B cell (primary cell): Measurements from ENCODE around the gene PRLR. TPM values are rescaled to one million over a fixed set of nuclear protein-coding genes. Genes with fewer than 3 reads are reported as not detected.

Source experiments
- ATAC-seq: fragments of 200-7000 bp; cut with Tn5 transposase; one replicate; pipeline ENCODE4 v1.10.0; 2021; ENCODE audit warnings: low read depth, mild to moderate bottlenecking, moderate number of reproducible peaks, moderate library complexity
- CTCF ChIA-PET: fragments of 350-600 bp; sonication (Branson Sonifier 250); formaldehyde crosslinking; loops from one replicate; lab custom pipeline; 2021; ENCODE audit warnings: antibody characterized with exemption, inconsistent platforms; lab: Charles Lee
- POLR2A ChIA-PET: fragments of 350-600 bp; sonication (Branson Sonifier 250); formaldehyde crosslinking; loops from one replicate; lab custom pipeline; 2021; ENCODE audit warnings: antibody characterized with exemption; lab: Charles Lee
- DNase-seq: peaks from one replicate; pipeline ENCODE4 v3.0.0; 2013
- H2AFZ ChIP-seq: 2 replicates; pipeline ENCODE4 v1.6.1; 2012; ENCODE audit warnings: mild to moderate bottlenecking, low read depth, low read length; ENCODE audit not compliant: insufficient read depth, poor library complexity, severe bottlenecking
- H3K27ac ChIP-seq, 2 donors: 1 replicate in 1 of 2; 2 replicates in 1 of 2; pipeline ENCODE4 v1.5.1; 2012 to 2013; ENCODE audit warnings: low read length in 2 of 2, mild to moderate bottlenecking in 2 of 2, moderate library complexity in 1 of 2
- H3K27me3 ChIP-seq, 4 experiments: fragments of 200-600 bp in 1 of 4; sonication (generic) in 1 of 4; replicated peaks in 1 of 4; 1 replicate in 2 of 4; 2 replicates in 2 of 4; pipeline versions ENCODE4 v1.6.1 to v1.7.0; 2013 to 2016; ENCODE audit warnings: low read length in 3 of 4, mild to moderate bottlenecking in 2 of 4, mixed read lengths in 1 of 4, moderate library complexity in 1 of 4; ENCODE audit not compliant: insufficient read depth in 4 of 4, control insufficient read depth in 3 of 4; ENCODE audit errors: control extremely low read depth in 1 of 4
- H3K36me3 ChIP-seq, 2 experiments: replicated peaks in 1 of 2; 1 replicate in 1 of 2; 2 replicates in 1 of 2; pipeline versions ENCODE4 v1.6.1 to v1.7.1; 2013; ENCODE audit warnings: low read length in 1 of 2; ENCODE audit not compliant: insufficient read depth in 2 of 2, control insufficient read depth in 1 of 2; ENCODE audit errors: control extremely low read depth in 1 of 2, extremely low read depth in 1 of 2
- H3K4me1 ChIP-seq, 2 donors: fragments of 200-600 bp in 1 of 2; sonication (generic) in 1 of 2; 1 replicate in 1 of 2; 2 replicates in 1 of 2; pipeline versions ENCODE4 v1.5.1 to v1.6.1; 2013 to 2017; ENCODE audit warnings: low read length in 2 of 2; ENCODE audit not compliant: control insufficient read depth in 2 of 2, insufficient read depth in 2 of 2
- H3K4me2 ChIP-seq: replicated peaks from 2 replicates; pipeline ENCODE3; 2012; ENCODE audit warnings: mild to moderate bottlenecking, low read depth, low read length; ENCODE audit not compliant: poor library complexity, severe bottlenecking
- H3K4me3 ChIP-seq, 5 experiments: fragments of 200-600 bp in 1 of 5; sonication (generic) in 1 of 5; 1 replicate in 3 of 5; 2 replicates in 2 of 5; pipeline versions ENCODE4 v1.5.1 to v1.7.0; 2011 to 2016; ENCODE audit warnings: low read length in 4 of 5, mild to moderate bottlenecking in 4 of 5, low read depth in 2 of 5, control low read depth in 1 of 5, moderate library complexity in 1 of 5; ENCODE audit not compliant: insufficient read depth in 1 of 5; ENCODE audit errors: control extremely low read depth in 1 of 5, extremely low read depth in 1 of 5
- H3K79me2 ChIP-seq: fragments of 200-600 bp; sonication (generic); one replicate; pipeline ENCODE4 v1.6.0; 2016; ENCODE audit warnings: low read length; ENCODE audit not compliant: control insufficient read depth, insufficient read depth
- H3K9ac ChIP-seq: fragments of 200-600 bp; sonication (generic); 2 replicates; pipeline ENCODE4 v1.6.1; 2017; ENCODE audit warnings: mild to moderate bottlenecking, low read length, moderate library complexity
- H3K9me3 ChIP-seq, 3 donors: one replicate each; pipeline versions ENCODE4 v1.6.1 to v1.7.1; 2013; ENCODE audit warnings: low read length in 2 of 3; ENCODE audit not compliant: control insufficient read depth in 2 of 3, insufficient read depth in 1 of 3; ENCODE audit errors: control extremely low read depth in 1 of 3
- H4K20me1 ChIP-seq: 2 replicates; pipeline ENCODE4 v1.6.0; 2012; ENCODE audit warnings: mild to moderate bottlenecking, low read length; ENCODE audit not compliant: insufficient read depth, control insufficient read depth, poor library complexity, severe bottlenecking
- H3K27ac Mint-ChIP-seq: one replicate; pipeline ENCODE4 v1.8.0; 2021; ENCODE audit warnings: mixed read lengths
- H3K27me3 Mint-ChIP-seq: one replicate; pipeline ENCODE4 v1.8.0; 2021; ENCODE audit warnings: mixed read lengths
- H3K4me1 Mint-ChIP-seq: one replicate; pipeline ENCODE4 v1.8.0; 2021; ENCODE audit warnings: mixed read lengths
- H3K4me3 Mint-ChIP-seq: one replicate; pipeline ENCODE4 v1.8.0; 2021; ENCODE audit warnings: mixed read lengths
- H3K9me3 Mint-ChIP-seq: one replicate; pipeline ENCODE4 v1.8.0; 2022; ENCODE audit warnings: mixed read lengths; ENCODE audit not compliant: insufficient read depth
- CTCF ChIP-seq: fragments of 200-600 bp; IDR thresholded peaks from one replicate; pipeline ENCODE4 v1.8.0; 2022; ENCODE audit warnings: antibody characterized with exemption, mild to moderate bottlenecking
- EZH2 ChIP-seq: IDR thresholded peaks from 2 replicates; pipeline ENCODE4 v1.6.1; 2012; ENCODE audit warnings: borderline replicate concordance, low read depth, mild to moderate bottlenecking, moderate library complexity, low read length; ENCODE audit not compliant: insufficient read depth, poor library complexity, severe bottlenecking
- WGBS: methylation state at CpG from one replicate; pipeline ENCODE4 v1.1.5; 2013; ENCODE audit warnings: missing lambda C conversion rate; ENCODE audit not compliant: insufficient coverage; 5-methylcytosine and 5-hydroxymethylcytosine counted together
- intact Hi-C: fragments of 100-400 bp; cut with micrococcal nuclease; formaldehyde crosslinking; loops from one replicate; pipeline ENCODE4 v1.10.0; 2022
- polyA plus RNA-seq: library from polyadenylated mRNA; depleted of rRNA; stranded (reverse); fragments of >200 nt; gene quantifications from 2 replicates; pipeline ENCODE4 v1.2.3, GENCODE V29; 2012
- total RNA-seq, 2 donors: library from RNA; stranded (reverse); fragments of 120-200 nt in 1 of 2; gene quantifications; 1 replicate in 1 of 2; 2 replicates in 1 of 2; pipeline versions ENCODE4 v1.2.3 to v1.2.4, GENCODE V29; 2013 to 2022

PRLR gene
- total and polyA plus RNA-seq, 2 donors (not counting 1 experiment from before 2014, with no cell fraction given): 0.39 TPM; not detected in 1

DNA sequence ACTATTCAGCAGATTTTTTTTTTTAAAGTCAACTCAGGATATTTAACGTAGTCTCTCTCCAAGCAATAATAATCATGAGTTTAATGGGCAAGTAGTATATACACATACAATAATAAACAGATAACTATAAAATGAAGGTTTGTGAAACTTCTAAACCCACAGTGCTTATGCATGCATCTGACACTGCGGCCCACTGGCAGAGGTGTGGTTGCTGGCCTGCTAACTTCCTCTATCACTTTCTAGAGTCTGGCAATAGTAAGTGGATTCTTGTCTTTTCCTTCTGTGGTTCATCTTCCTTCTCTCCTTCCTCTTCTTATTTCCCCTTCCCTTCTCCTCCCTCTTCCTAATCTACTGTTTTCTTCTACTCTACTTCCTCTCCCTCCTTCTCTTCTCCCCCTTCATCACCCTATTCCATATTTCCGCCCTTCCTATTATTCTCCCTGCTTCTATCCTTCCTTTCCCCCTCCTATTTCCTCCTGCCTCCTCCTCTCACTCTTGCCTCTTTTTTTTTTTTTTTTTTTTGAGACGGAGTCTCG, 164.0 kb downstream of the PRLR start:
- Histone ChIP-seq H3K9me3 (no peaks in the 10 kb centered on the region), H3K27ac (no peak overlapping the region), H3K27me3 (no peaks in the 10 kb centered on the region), H3K4me2 (no peak overlapping the region), H4K20me1 (no peaks in the 10 kb centered on the region), H3K79me2 (no peaks in the 10 kb centered on the region), H3K36me3 (no peaks in the 10 kb centered on the region), H3K4me1 (peaks cover 5 to 7% of the 10 kb centered on the region in 2 donors), H3K4me3 (no peak overlapping the region), H3K9ac (no peak overlapping the region), H2AFZ (no peak overlapping the region)
- Mint-ChIP-seq H3K4me1 (peaks cover 13% of the 10 kb centered on the region), H3K4me3 (no peak overlapping the region), H3K9me3 (no peaks in the 10 kb centered on the region), H3K27ac (no peak overlapping the region), H3K27me3 (no peaks in the 10 kb centered on the region)
- CTCF ChIA-PET: no interaction called here
- intact Hi-C loops: no loop called here
- 65% methylated on average over 2 of the region's 5 CpGs for WGBS
- TF ChIP-seq CTCF (no peak), EZH2 (no peak)
- no peak for ATAC-seq
- POLR2A ChIA-PET: no interaction called here
- DNase-seq: peak; percentile 12

GRCh38 chr5:35063414-35063813, 166.9 kb downstream of the PRLR start:
- TF ChIP-seq EZH2 (no peak), CTCF (no peak)
- H4K20me1 ChIP-seq: no peaks in the 10 kb centered on the region
- peaks cover 3% of the 10 kb centered on the region for H3K27me3 Mint-ChIP-seq
- ChIA-PET POLR2A (no interaction called here), CTCF (interaction anchor here (0.9 to 1.7 kb wide), 2 partner anchors 60 to 165 kb away, joined by 3 to 5 read pairs; no protein-coding TSS in a partner anchor)
- no peaks in the 10 kb centered on the region for H3K9me3 Mint-ChIP-seq
- no peak overlapping the region for H3K4me3 Mint-ChIP-seq
- no peak overlapping the region for H3K4me3 ChIP-seq
- no peaks in the 10 kb centered on the region for H3K36me3 ChIP-seq
- no peak overlapping the region for H3K9ac ChIP-seq
- H3K4me2 ChIP-seq: no peak overlapping the region
- H3K9me3 ChIP-seq: no peaks in the 10 kb centered on the region
- H3K4me1 Mint-ChIP-seq: peaks cover 13% of the 10 kb centered on the region
- H3K27ac ChIP-seq: no peak overlapping the region
- intact Hi-C loops: no loop called here
- DNase-seq: no peak
- H3K27ac Mint-ChIP-seq: no peak overlapping the region
- H3K79me2 ChIP-seq: no peaks in the 10 kb centered on the region
- peaks cover 5 to 7% of the 10 kb centered on the region in 2 donors for H3K4me1 ChIP-seq
- no peak overlapping the region for H2AFZ ChIP-seq
- 71% methylated on average over 1 of the region's 4 CpGs for WGBS
- ATAC-seq: no peak
- no peaks in the 10 kb centered on the region for H3K27me3 ChIP-seq
